ENCODE data around the gene ITCH.
"Not testable (repeated sequence)": the region's sequence is repeated elsewhere in the genome, so short reads cannot be mapped to it uniquely, and the experiment has no call there.

Gene ITCH

DNA sequence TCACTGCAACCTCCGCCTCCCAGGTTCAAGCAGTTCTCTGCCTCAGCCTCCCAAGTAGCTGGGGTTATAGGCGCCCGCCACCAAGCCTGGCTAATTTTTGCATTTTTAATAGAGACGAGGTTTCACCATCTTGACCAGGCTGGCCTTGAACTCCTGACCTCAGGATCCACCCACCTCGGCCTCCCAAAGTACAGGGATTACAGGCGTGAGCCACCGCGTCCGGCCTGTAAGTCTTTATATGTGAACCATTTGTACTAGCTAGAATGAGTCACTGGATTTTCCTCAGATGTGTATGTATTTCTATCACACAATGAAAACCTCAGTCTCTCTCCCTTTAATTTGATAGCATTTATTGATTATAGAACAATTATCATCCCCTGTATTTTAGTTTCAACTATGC, 34.0 kb downstream of the ITCH start:
- TF ChIP-seq, protein P1, sequence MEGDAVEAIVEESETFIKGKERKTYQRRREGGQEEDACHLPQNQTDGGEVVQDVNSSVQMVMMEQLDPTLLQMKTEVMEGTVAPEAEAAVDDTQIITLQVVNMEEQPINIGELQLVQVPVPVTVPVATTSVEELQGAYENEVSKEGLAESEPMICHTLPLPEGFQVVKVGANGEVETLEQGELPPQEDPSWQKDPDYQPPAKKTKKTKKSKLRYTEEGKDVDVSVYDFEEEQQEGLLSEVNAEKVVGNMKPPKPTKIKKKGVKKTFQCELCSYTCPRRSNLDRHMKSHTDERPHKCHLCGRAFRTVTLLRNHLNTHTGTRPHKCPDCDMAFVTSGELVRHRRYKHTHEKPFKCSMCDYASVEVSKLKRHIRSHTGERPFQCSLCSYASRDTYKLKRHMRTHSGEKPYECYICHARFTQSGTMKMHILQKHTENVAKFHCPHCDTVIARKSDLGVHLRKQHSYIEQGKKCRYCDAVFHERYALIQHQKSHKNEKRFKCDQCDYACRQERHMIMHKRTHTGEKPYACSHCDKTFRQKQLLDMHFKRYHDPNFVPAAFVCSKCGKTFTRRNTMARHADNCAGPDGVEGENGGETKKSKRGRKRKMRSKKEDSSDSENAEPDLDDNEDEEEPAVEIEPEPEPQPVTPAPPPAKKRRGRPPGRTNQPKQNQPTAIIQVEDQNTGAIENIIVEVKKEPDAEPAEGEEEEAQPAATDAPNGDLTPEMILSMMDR (IDR thresholded peaks at IDR 0.05; ENCODE audit: low read depth, low read length, missing control alignments): no peak
- no peak for DNase-seq (ENCODE audit: extremely low read depth, low read depth)

GRCh38 chr20:34400776-34401175, 37.7 kb downstream of the ITCH start:
- DNase-seq (ENCODE audit: extremely low read depth, low read depth): peak; percentile 31
- not testable (repeated sequence) for H3K4me3 ChIP-seq (replicated peaks; ENCODE audit: low read depth, low read length)

More for the DNA sequence above, 34.0 kb downstream of the ITCH start:
- no peak overlapping the region for H3K4me3 ChIP-seq (replicated peaks; ENCODE audit: low read depth, low read length)

GRCh38 chr20:34401741-34402455, 38.8 kb downstream of the ITCH start:
- TF ChIP-seq, protein P1 (IDR thresholded peaks at IDR 0.05; ENCODE audit: low read depth, low read length, missing control alignments): no peak
- DNase-seq (ENCODE audit: extremely low read depth, low read depth): no peak

GRCh38 chr20:34402461-34402860, 39.4 kb downstream of the ITCH start:
- H3K4me3 ChIP-seq (replicated peaks; ENCODE audit: low read depth, low read length): no peak overlapping the region
- TF ChIP-seq, protein P1 (IDR thresholded peaks at IDR 0.05; ENCODE audit: low read depth, low read length, missing control alignments): no peak
- DNase-seq (ENCODE audit: extremely low read depth, low read depth): no peak

More at GRCh38 chr20:34401741-34402455, 38.8 kb downstream of the ITCH start:
- no peak overlapping the region for H3K4me3 ChIP-seq (replicated peaks; ENCODE audit: low read depth, low read length)

GRCh38 chr20:34403063-34403827, 40.2 kb downstream of the ITCH start:
- TF ChIP-seq, protein P1 (IDR thresholded peaks at IDR 0.05; ENCODE audit: low read depth, low read length, missing control alignments): no peak
- H3K4me3 ChIP-seq (replicated peaks; ENCODE audit: low read depth, low read length): no peak overlapping the region
- DNase-seq (ENCODE audit: extremely low read depth, low read depth): no peak

GRCh38 chr20:34403908-34404307, 40.8 kb downstream of the ITCH start:
- TF ChIP-seq, protein P1 (IDR thresholded peaks at IDR 0.05; ENCODE audit: low read depth, low read length, missing control alignments): no peak
- H3K4me3 ChIP-seq (replicated peaks; ENCODE audit: low read depth, low read length): no peak overlapping the region
- no peak for DNase-seq (ENCODE audit: extremely low read depth, low read depth)

- H3K4me3 ChIP-seq (replicated peaks; ENCODE audit: low read depth, low read length): no peak overlapping the region
- no peak for DNase-seq (ENCODE audit: extremely low read depth, low read depth)
- TF ChIP-seq, protein P1 (IDR thresholded peaks at IDR 0.05; ENCODE audit: low read depth, low read length, missing control alignments): no peak
Measured at GRCh38 chr20:34404803-34405202, 41.7 kb downstream of the ITCH start.

DNA sequence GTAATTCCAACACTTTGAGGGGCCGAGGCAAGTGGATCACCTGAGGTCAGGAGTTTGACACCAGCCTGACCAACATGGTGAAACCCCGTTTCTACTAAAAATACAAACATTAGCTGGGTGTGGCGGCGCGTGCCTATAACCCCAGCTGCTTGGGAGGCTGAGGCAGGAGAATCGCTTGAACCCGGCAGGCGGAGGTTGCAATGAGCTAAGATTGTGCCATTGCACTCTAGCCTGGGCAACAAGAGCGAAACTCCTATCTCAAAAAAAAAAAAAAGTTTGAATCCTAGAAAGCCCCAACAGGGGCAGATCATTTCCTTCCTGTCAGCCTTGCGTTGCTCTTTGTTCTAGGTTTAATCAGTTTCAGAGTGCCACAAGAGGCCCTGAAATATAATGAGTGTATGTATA, 42.2 kb downstream of the ITCH start:
- DNase-seq (ENCODE audit: extremely low read depth, low read depth): not testable (repeated sequence)

DNA sequence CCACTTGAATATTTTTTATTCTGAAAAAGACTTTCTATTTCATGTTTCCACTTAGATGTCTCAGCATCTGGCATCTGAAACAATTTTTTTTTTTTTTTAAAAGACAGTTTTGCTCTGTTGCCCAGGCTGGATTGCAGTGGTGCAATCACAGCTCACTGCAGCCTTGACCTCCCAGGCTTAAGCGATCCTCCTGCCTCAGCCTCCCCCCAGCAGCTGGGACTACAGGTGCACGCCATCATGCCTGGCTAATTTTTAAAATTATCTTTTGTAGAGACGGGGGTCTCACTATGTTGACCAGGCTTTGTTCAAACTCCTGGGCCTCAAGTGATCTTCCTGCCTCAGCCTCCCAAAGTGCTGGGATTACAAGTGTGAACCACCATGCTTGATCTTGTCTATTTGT, 42.9 kb downstream of the ITCH start:
- not testable (repeated sequence) for H3K4me3 ChIP-seq (replicated peaks; ENCODE audit: low read depth, low read length); DNase-seq (ENCODE audit: extremely low read depth, low read depth)

More for the DNA sequence above, 42.2 kb downstream of the ITCH start:
- H3K4me3 ChIP-seq (replicated peaks; ENCODE audit: low read depth, low read length): not testable (repeated sequence)

Data from HFF-Myc (cell line).